Stomach (tissue), 4 donors: ENCODE data around the gene RNF123.

ENCODE experiments used
- EP300 ChIP-seq: sonication (generic); formaldehyde crosslinking; IDR thresholded peaks from one replicate; pipeline ENCODE4 v1.6.1; 2017; ENCODE audit warnings: antibody characterized with exemption
- POLR2A ChIP-seq, 4 donors: fragments of 450-650 bp; IDR thresholded peaks; one replicate each; pipeline ENCODE4 v1.6.1; 2016; ENCODE audit warnings: antibody characterized with exemption in 4 of 4, control low read depth in 2 of 4, mild to moderate bottlenecking in 1 of 4, moderate library complexity in 1 of 4
- POLR2AphosphoS5 ChIP-seq, 3 donors: sonication (generic); formaldehyde crosslinking; IDR thresholded peaks; one replicate each; pipeline ENCODE4 v1.6.1; 2016; ENCODE audit warnings: antibody characterized with exemption in 3 of 3
- TF ChIP-seq, protein P1 (sequence below), 7 experiments: fragments of 450-650 bp in 4 of 7; fragments of 200-600 bp in 3 of 7; sonication (generic) in 3 of 7; IDR thresholded peaks; one replicate each; pipeline ENCODE4 v1.5.1; 2016 to 2019; ENCODE audit warnings: antibody characterized with exemption in 7 of 7, control low read depth in 2 of 7, mild to moderate bottlenecking in 1 of 7

DNA sequence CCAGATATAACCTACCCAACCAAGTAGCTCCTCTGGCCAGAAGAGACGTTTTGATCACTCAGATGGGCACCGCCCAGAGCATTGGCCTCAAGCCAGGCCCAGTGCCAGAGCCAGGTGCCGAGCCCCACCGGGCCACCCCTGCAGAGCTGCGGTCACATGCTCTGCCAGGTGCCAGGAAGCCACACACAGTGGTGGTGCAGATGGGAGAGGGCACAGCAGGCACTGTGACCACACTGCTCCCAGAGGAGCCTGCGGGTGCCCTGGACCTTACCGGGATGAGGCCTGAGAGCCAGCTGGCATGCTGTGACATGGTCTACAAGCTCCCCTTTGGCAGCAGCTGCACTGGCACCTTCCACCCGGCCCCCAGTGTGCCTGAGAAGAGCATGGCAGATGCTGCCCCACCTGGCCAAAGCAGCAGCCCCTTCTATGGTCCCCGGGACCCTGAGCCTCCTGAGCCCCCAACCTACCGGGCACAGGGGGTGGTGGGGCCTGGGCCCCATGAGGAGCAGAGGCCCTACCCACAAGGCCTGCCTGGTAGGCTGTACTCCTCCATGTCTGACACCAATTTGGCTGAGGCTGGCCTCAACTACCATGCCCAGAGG, 34.3 kb upstream of the RNF123 start:
- TF ChIP-seq, protein P1, sequence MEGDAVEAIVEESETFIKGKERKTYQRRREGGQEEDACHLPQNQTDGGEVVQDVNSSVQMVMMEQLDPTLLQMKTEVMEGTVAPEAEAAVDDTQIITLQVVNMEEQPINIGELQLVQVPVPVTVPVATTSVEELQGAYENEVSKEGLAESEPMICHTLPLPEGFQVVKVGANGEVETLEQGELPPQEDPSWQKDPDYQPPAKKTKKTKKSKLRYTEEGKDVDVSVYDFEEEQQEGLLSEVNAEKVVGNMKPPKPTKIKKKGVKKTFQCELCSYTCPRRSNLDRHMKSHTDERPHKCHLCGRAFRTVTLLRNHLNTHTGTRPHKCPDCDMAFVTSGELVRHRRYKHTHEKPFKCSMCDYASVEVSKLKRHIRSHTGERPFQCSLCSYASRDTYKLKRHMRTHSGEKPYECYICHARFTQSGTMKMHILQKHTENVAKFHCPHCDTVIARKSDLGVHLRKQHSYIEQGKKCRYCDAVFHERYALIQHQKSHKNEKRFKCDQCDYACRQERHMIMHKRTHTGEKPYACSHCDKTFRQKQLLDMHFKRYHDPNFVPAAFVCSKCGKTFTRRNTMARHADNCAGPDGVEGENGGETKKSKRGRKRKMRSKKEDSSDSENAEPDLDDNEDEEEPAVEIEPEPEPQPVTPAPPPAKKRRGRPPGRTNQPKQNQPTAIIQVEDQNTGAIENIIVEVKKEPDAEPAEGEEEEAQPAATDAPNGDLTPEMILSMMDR (IDR thresholded peaks at IDR 0.05): no peak
- no peak for TF ChIP-seq POLR2A (IDR thresholded peaks at IDR 0.05)
- TF ChIP-seq EP300: no peak
- TF ChIP-seq POLR2AphosphoS5 (IDR thresholded peaks at IDR 0.05): no peak
